GF-D8 (cell line): ENCODE results near the gene CDADC1.
"Not testable (repeated sequence)": the region's sequence is repeated elsewhere in the genome, so short reads cannot be mapped to it uniquely, and the experiment has no call there.

Experiments
- DNase-seq: peaks from one replicate; lab custom pipeline; 2025; lab: John Stamatoyannopoulos, UW

Gene CDADC1

GRCh38 chr13:49315756-49316482 is 68.2 kb downstream of the CDADC1 start:
- DNase-seq, result no peak

DNA sequence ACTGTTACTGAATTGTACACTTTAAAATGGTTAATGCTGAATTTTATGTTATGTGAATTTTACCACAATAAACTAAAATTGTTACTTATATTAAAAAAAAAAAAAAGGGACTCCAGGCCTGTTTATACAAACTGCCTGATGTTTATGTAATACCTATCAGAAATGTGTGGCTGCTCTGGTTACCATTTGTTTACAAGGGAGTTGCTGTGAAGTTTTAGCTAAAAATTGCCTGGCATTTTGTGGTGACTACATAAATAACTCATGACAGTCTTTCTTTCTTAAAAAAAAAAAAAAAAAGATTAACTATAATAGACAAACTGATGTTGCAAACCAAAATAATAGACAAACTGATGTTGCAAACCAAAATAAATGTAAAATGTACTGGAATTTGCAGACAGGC is 71.8 kb downstream of the CDADC1 start:
- DNase-seq, result no peak

DNA sequence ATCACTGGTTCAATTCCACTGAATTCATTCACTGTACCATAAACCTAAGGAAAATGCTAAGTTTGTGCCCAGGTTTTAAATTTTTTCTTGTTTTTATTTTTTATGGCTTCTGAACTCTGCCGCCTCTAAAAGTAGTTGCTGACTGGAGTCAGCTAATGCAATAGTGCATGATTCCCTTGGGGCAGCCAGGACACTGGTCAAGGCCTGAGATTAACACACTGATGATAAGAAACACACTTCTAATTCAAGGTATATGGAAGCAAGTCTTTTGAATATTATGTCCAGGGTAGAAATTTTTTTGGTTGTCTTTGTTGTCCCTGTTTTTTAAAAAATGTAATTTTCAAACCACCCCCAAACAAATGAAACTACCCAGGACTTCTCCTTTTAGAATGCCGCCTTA is 72.2 kb downstream of the CDADC1 start:
- DNase-seq, result no peak

- no peak for DNase-seq
Observed at GRCh38 chr13:49320975-49321374, 73.2 kb downstream of the CDADC1 start.

- no peak for DNase-seq
Observed at GRCh38 chr13:49322702-49323101, 75.0 kb downstream of the CDADC1 start.

- no peak for DNase-seq
Observed at GRCh38 chr13:49323344-49323743, 75.6 kb downstream of the CDADC1 start.

GRCh38 chr13:49326222-49326917 is 78.6 kb downstream of the CDADC1 start:
- no peak for DNase-seq

- not testable (repeated sequence) for DNase-seq
Observed at GRCh38 chr13:49327145-49327544, 79.4 kb downstream of the CDADC1 start.

DNA sequence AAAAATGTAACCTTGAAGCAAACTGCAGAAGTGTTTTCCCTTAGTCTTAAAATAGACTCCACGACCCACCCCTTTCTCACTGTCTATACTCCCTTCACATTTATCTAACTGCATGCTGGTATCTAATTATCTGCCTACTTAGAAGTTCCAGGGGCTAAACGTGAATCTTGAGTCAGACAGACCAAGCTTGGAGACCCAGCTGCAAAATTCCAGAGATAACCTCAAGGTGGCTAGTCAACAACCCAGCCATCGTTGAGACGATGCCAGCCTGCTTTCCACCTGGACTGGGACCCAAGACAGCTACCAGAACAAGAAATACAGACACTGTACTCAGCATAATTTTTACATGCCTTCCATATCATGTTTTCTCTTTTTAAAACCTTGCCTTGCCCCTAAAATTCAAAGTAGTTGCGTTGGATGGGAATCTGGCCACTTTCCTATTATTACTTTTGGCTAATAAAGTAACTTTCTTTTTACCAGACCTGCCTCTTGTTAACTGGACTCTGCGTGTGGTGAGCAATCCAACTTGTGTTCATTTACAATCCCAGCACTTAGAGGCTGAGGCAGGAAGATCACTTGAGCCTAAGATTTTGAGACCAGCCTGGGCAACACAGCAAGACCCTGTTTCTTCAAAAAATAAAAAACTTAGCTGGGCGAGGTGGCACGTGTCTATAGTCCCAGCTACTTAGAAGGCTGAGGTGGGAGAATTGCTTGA is 82.3 kb downstream of the CDADC1 start:
- no peak for DNase-seq

DNA sequence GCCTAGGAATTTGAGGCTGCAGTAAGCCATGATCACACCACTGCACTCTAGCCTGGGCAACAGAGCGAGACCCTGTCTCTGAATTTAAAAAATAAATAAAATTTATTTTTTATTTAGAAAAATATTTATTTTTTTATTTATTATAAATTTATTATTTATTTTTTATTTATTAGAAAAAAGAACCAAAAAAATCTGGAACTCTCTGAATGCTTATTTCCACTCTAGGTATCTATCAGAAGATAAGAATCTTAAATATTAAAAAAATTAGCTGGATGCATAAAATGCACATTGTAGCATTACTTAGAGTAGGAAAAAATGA is 82.8 kb downstream of the CDADC1 start:
- DNase-seq, result no peak

GRCh38 chr13:49336655-49337054 is 88.9 kb downstream of the CDADC1 start:
- no peak for DNase-seq

- no peak for DNase-seq
Observed at GRCh38 chr13:49340161-49340560, 92.4 kb downstream of the CDADC1 start.

GRCh38 chr13:49341517-49341916 is 93.8 kb downstream of the CDADC1 start:
- DNase-seq, result no peak

- DNase-seq, result no peak
Observed at GRCh38 chr13:49341941-49342340, 94.2 kb downstream of the CDADC1 start.

- no peak for DNase-seq
Observed at GRCh38 chr13:49342454-49342853, 94.7 kb downstream of the CDADC1 start.
